Right lobe of liver (tissue), 6 donors: ENCODE measurements around the gene PMEL. TPM values are rescaled to one million over a fixed set of nuclear protein-coding genes. Genes with fewer than 3 reads are reported as not detected.

Experiments
- ATAC-seq, 4 donors: fragments of 200-7000 bp; cut with Tn5 transposase; one replicate each; pipeline ENCODE4 v1.9.1; 2020; ENCODE audit warnings: mild to moderate bottlenecking in 4 of 4, moderate library complexity in 4 of 4
- DNase-seq, 3 donors: peaks; one replicate each; pipeline ENCODE4 v3.0.0-alpha.2; 2020
- H3K27ac ChIP-seq, 3 donors: fragments of 200-600 bp; one replicate each; pipeline ENCODE4 v1.8.0; 2022
- H3K27me3 ChIP-seq, 2 donors: fragments of 200-600 bp; one replicate each; pipeline ENCODE4 v1.8.0; 2022
- H3K36me3 ChIP-seq, 4 donors: fragments of 200-600 bp; sonication (generic) in 1 of 4; one replicate each; pipeline versions ENCODE4 v1.5.1 to v1.8.0; 2017 to 2022; ENCODE audit warnings: control low read depth in 1 of 4
- H3K4me1 ChIP-seq, 4 donors: fragments of 200-600 bp; sonication (generic) in 1 of 4; one replicate each; pipeline versions ENCODE4 v1.5.1 to v1.8.0; 2017 to 2022; ENCODE audit warnings: control low read depth in 1 of 4
- H3K4me3 ChIP-seq, 3 donors: fragments of 200-600 bp; one replicate each; pipeline ENCODE4 v1.8.0; 2022
- H3K9me3 ChIP-seq, 4 donors: fragments of 200-600 bp; sonication (generic) in 1 of 4; one replicate each; pipeline versions ENCODE4 v1.5.1 to v1.8.0; 2017 to 2022; ENCODE audit warnings: control low read depth in 1 of 4
- CTCF ChIP-seq, 4 donors: fragments of 200-600 bp in 3 of 4; fragments of 450-650 bp in 1 of 4; IDR thresholded peaks; one replicate each; pipeline versions ENCODE4 v1.5.1 to v1.8.0; 2016 to 2022; ENCODE audit warnings: antibody characterized with exemption in 4 of 4, mild to moderate bottlenecking in 2 of 4
- POLR2A ChIP-seq: fragments of 450-650 bp; IDR thresholded peaks from one replicate; pipeline ENCODE4 v1.6.1; 2017; ENCODE audit warnings: antibody characterized with exemption, mild to moderate bottlenecking
- WGBS: methylation state at CpG from one replicate; pipeline ENCODE4 v1.1.6; 2018; ENCODE audit warnings: low coverage, low lambda C conversion rate; ENCODE audit not compliant: insufficient coverage; ENCODE audit errors: missing lambda C conversion rate; 5-methylcytosine and 5-hydroxymethylcytosine counted together
- intact Hi-C, 2 donors: fragments of 100-400 bp; cut with DNase I; formaldehyde crosslinking; loops; one replicate each; pipeline versions ENCODE4 v1.11.2 to v1.14.1; 2022
- long read RNA-seq: library from polyadenylated mRNA; unstranded; transcript quantifications from one replicate; pipeline ENCODE4 v2.0.0, GENCODE V29; 2019
- total RNA-seq, 6 experiments: library from RNA; depleted of rRNA in 2 of 6; stranded (reverse); fragments of >200 nt in 2 of 6; fragmentation: NEBNext Ultra II Directional in 3 of 6; extraction: Animal tissue kit (Norgen Biotek cat#: 25700) in 3 of 6; gene quantifications; one replicate each; pipeline versions ENCODE4 v1.1.0 to v1.2.4, GENCODE V29; 2016 to 2023
- donor health status: DM: no; HTN: yes; CAD: no.
- donor health status: DM: no; HTN: no; CAD: no.
- donor health status: DM: no; HTN: no; CAD: no.
- donor health status: DM: no; HTN: yes; CAD: no.
- donor health status: DM: no; HTN: yes; CAD: no.

PMEL gene
- 1 to 10 TPM; 1.5 to 4.5 (median 2.7) TPM for total RNA-seq
- long read RNA-seq, result 0 reads

GRCh38 chr12:55965941-55966407 lies at the start of gene PMEL:
TSS of gene PMEL (minus strand) at chr12:55966042. CDS start at chr12:55966011, 31 bp downstream.
- peaks cover 0 to 12% (median 3%) of the 10 kb centered on the region in 4 donors for H3K4me1 ChIP-seq
- no peaks in the 10 kb centered on the region for H3K36me3 ChIP-seq
- H3K9me3 ChIP-seq, result no peaks in the 10 kb centered on the region
- intact Hi-C loops, result no loop called here
- 13% methylated on average over 4 of the region's 4 CpGs for WGBS
- peak within 1 kb of the TSS; percentile 76 to 83 (median 82) for H3K4me3 ChIP-seq
- no peak for DNase-seq
- TF ChIP-seq CTCF (IDR thresholded peaks at IDR 0.05), result no peak
- no peak for TF ChIP-seq POLR2A
- peak within 1 kb of the TSS; percentile 75 to 91 (median 81) for H3K27ac ChIP-seq
- peak; percentile 6 to 25 (median 20) for ATAC-seq
- no peaks in the 10 kb centered on the region for H3K27me3 ChIP-seq

- Histone ChIP-seq H3K27me3 (no peaks in the 10 kb centered on the region), H3K4me3 (no peak overlapping the region), H3K27ac (peak overlapping the region in 1 of 3 donors; percentile 36), H3K4me1 (peaks cover 0 to 38% (median 5%) of the 10 kb centered on the region in 4 donors), H3K36me3 (no peaks in the 10 kb centered on the region), H3K9me3 (no peaks in the 10 kb centered on the region)
- WGBS, result 17% methylated on average over 1 of the region's 2 CpGs
- DNase-seq (no peak), ATAC-seq (peak in 1 of 4 donors; percentile 20)
- intact Hi-C loops, result no loop called here
- TF ChIP-seq POLR2A (no peak), CTCF (IDR thresholded peaks at IDR 0.05) (no peak)
These were observed 48.4 kb upstream of the PMEL start for GRCh38 chr12:56014205-56014604.

- no peaks in the 10 kb centered on the region for H3K9me3 ChIP-seq
- H3K27ac ChIP-seq, result peak overlapping the region in 1 of 3 donors; percentile 36
- no peaks in the 10 kb centered on the region for H3K36me3 ChIP-seq
- intact Hi-C loops, result no loop called here
- peak; percentile 41 to 61 (median 50) for ATAC-seq
- no peak for DNase-seq
- TF ChIP-seq POLR2A (no peak), CTCF (IDR thresholded peaks at IDR 0.05) (no peak)
- H3K27me3 ChIP-seq, result no peaks in the 10 kb centered on the region
- peaks cover 0 to 38% (median 5%) of the 10 kb centered on the region in 4 donors for H3K4me1 ChIP-seq
- WGBS, result 57% methylated on average over 5 of the region's 5 CpGs
- H3K4me3 ChIP-seq, result no peak overlapping the region
These were observed 47.6 kb upstream of the PMEL start for GRCh38 chr12:56013482-56013881.

- H3K9me3 ChIP-seq, result no peaks in the 10 kb centered on the region
- H3K4me1 ChIP-seq, result peaks cover 0 to 38% (median 5%) of the 10 kb centered on the region in 4 donors
- no peak overlapping the region for H3K27ac ChIP-seq
- ATAC-seq (no peak), DNase-seq (no peak)
- intact Hi-C loops, result no loop called here
- no peak overlapping the region for H3K4me3 ChIP-seq
- H3K36me3 ChIP-seq, result no peaks in the 10 kb centered on the region
- 91% methylated on average over 1 of the region's 2 CpGs for WGBS
- no peak for TF ChIP-seq CTCF (IDR thresholded peaks at IDR 0.05)
- TF ChIP-seq POLR2A, result no peak
- no peaks in the 10 kb centered on the region for H3K27me3 ChIP-seq
These were observed 45.8 kb upstream of the PMEL start for GRCh38 chr12:56011509-56012090.
